HG02678 (cell line): Measurements from ENCODE around the gene AP3B1.

Source experiments
- ATAC-seq: cut with Tn5 transposase; IDR thresholded peaks from one replicate; pipeline ENCODE4 v1.9.1; 2021; ENCODE audit warnings: mild to moderate bottlenecking, moderate library complexity; ENCODE audit not compliant: unreplicated experiment

The AP3B1 gene

GRCh38 chr5:78294248-78295034 is at the start of gene AP3B1:
Gene AP3B1, minus strand, starts transcription at chr5:78294698. Its CDS starts 119 bp downstream, at chr5:78294579.
- peak; percentile 90 for ATAC-seq

DNA sequence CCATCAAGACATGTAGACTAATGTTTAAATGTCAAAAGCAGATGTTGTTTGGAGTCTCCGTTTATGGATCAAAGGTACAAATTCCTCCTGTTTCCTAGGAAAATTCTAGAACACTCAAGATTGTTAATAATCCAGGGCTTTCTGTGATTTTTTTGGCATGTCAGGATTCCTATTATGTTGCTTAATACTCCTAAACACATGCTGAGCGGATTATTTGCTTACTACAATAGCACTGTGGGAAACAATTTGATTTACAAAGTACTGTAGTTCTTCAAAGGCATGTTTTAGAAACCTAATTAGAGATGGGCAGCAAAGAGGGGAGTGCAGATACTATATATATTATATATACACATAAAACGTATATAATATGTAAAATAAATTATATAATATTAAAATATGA is 46.9 kb upstream of the AP3B1 start:
- no peak for ATAC-seq

DNA sequence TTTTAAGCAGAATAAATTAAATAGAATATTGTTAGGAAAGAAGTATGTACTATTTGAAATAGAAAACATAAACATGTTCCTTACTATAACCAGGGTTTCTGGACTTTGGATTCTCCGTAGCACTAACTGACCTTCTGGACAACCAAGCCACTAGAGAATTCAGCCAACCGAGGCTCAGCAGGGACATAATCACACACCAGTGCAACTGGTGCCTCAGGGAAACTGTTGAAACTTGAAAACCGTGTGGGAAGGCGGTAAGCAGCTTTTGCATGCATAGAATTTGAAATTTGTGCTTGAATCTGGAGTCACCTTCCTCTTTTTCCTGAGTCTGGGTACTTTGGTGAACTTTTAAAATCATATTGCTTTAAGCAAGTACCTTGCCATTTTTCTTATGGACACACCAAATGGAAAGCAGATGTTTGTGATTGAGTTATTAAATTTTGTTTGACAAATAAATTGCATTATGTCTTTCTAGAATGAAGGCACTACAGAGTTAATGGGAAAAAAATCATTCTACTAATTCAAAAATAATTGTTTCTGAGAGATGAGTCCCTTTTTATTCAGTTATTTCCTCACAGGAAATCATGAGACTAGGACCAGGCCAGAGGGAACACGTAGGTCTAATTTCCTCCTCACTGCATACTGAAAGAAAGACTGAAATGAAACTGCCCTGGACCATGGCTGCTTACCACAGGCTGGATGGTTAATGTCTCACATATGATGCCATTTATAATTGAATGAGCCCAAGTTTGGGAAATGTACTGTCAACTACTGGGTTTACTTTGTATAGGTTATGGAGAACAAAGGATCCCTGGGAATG is 45.3 kb upstream of the AP3B1 start:
- ATAC-seq, result no peak

GRCh38 chr5:78336698-78337097 is 42.2 kb upstream of the AP3B1 start:
- no peak for ATAC-seq

- ATAC-seq, result no peak
These were observed 41.5 kb upstream of the AP3B1 start for GRCh38 chr5:78335976-78336375.

DNA sequence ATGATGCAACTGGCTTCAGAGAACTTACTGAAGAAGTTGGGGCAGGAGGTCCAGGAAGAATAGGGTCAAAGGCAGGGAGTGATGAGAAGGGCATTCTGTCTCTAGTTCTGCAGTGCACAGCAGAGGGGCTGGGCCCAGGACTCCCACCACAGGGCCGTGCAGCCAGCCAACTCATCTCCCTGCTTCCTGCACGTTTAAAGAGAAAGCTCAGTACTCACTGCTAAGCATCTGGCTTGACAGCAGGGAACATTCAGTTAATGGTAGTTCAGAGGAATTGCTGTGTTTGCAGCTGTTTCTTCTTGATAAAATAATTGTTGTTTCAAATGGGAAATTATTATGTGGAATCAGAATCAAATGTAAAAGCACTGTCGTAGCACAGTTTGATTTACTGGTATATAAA is 40.3 kb upstream of the AP3B1 start:
- ATAC-seq, result no peak

DNA sequence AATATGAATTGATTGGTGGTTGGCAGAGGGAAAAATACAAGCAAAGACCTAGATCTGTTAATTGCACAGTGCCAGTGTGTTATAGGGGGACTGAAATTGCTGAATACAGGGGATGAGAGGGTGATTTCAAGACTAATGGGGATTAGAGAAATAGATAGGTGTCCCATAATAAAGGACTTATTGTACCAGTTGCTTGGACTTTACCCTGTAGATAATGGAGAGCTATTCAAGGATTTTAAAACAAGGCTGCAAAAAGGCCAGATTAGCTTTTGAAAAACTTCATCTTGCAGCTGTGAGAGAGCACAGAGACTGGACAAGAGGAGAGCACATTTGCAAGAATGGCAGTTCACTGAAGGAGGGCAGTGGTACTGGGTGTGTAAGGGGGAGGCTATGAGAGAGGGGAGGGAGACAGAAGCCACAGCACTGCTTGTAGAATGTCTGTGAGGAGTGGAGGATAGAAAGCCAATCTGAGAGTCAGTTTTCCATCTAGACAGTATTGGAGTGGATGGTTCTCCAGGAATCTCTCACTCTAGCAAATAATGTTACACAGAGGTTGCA is 37.1 kb upstream of the AP3B1 start:
- ATAC-seq, result no peak

DNA sequence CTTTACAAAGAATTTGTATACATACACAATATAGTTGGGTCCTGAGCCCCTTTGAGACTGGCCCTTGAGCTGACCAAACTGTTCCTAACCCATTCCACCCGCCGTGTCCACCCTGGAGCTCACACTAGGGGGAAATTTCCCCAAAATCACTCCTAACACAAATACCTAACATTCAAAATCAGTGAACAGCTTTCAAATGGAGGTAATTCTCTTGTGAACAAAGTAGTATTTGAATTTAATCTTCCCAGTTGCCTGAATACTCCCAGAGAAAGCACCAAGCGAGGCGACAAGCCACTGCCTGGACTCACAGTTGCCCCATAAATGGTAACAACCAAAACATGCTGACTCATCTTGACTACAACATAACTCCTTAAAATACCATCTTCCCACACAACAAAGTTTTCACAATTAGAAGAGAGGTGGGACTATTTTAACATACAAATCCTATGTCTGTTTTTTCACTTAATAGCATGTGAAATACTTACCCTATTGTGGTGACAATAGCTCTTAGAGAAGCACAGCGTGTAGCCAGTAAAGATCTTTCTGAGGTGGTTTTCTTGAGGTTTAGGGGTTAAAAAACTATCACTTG is 34.2 kb upstream of the AP3B1 start:
- ATAC-seq, result no peak

- no peak for ATAC-seq
These were observed 33.4 kb upstream of the AP3B1 start for GRCh38 chr5:78327761-78328510.

GRCh38 chr5:78326930-78327329 is 32.4 kb upstream of the AP3B1 start:
- no peak for ATAC-seq

GRCh38 chr5:78323241-78323640 is 28.7 kb upstream of the AP3B1 start:
- no peak for ATAC-seq

GRCh38 chr5:78320401-78320800 is 25.9 kb upstream of the AP3B1 start:
- ATAC-seq, result no peak

GRCh38 chr5:78318337-78318736 is 23.8 kb upstream of the AP3B1 start:
- ATAC-seq, result no peak

DNA sequence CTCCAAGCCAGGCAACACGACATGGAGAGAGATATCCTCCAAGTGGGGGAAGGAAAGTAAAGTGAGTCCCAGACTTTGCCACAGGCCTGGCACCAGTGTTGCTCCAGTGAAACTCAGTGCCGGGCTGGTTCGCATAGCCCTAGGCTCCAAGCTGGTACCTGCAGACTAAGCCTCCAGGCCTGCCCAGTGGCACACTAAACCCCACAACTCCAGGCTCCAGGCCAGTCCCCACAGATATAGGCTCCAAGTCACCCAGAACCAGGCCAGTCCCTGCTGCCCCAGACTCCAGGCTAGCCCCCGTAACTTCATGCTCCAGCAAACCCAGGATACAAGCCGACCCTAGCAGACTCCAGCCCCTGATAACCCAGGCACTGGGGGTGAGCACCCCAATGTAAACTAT is 23.0 kb upstream of the AP3B1 start:
- ATAC-seq, result no peak

DNA sequence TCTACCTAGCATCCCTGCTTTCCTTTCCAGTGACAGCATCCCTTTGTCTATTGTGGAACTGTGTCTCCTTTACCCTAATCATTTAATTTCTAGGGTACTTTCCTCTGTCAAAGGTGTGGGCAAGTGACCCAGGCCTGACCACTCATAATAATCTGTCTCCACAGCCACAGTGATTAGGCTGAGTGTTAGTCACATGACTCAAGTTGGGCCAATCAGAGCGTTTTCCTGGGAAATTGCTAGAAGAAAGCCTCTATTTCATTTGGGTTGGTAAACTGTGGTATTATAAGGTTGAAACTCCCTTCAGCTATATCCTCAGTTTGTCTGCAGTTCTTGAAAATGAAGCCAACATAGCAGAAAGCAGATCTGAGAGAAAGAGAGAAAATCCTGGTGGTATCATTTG is 14.2 kb upstream of the AP3B1 start:
- ATAC-seq, result no peak

DNA sequence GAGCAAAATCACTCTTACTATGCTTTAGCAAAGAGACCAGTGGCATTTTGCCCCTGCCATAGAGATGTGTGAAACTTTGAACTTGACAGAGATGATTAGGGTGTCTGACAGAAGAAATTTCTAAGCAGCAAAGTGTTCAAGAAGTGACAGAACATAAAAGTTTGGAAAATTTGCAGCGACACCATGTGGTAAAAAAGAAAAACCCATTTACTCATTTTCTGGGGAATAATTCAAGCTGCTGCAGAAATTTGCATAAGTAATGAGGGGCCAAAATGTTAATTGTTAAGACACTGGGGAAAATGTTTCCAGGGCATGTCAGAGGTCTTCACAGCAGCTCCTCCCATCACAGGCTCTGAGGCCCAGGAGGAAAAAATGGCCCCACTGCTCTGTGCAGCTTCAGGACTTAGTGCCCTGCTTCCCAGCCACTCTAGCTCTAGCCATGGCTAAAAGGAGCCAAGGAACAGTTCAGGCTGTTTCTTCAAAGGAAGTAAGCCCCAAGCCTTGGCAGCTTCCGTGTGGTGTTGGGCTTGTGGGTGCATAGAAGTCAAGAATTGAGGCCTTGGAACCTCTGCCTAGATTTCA is 6.1 kb upstream of the AP3B1 start:
- no peak for ATAC-seq

- no peak for ATAC-seq
These were observed 800 bp upstream of the AP3B1 start for GRCh38 chr5:78295035-78295961.

DNA sequence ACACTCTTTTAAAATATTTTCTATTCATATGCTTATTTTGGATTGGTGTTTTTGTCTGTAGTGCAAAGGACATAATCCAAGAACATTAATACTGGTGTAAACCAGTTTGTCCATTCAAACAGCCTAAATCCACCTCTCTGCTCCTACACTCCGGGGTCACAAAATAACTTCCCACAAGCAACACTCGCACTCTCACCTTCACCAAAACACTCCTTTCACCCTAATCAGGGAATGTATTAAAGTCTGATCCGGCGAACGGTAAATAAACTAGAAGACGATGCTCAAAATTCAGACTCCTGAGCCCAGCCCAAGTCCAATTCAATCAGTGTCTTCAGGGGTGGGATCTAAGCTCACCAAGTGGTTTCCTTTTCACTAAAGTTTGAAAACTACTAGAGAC is 649 bp downstream of the AP3B1 start:
- no peak for ATAC-seq

GRCh38 chr5:78291687-78292086 is 2.8 kb downstream of the AP3B1 start:
- ATAC-seq, result no peak
